Activated naive CD4-positive, alpha-beta T cell treated with anti-CD3 and anti-CD28 coated beads, Interleukin-2, amount 10 ng/mL, durations not matched to agents 7 days and 5 days (primary cell): Measurements from ENCODE around the gene RPL12.

ENCODE experiments used
- CTCF ChIA-PET: fragments of 350-600 bp; sonication (Branson Sonifier 250); formaldehyde crosslinking; loops from one replicate; lab custom pipeline; 2021; ENCODE audit warnings: antibody characterized with exemption; lab: Charles Lee
- DNase-seq: peaks from one replicate; pipeline ENCODE4 v3.0.0-alpha.2; 2020
- H3K27ac Mint-ChIP-seq: one replicate; pipeline ENCODE4 v1.8.0; 2021; ENCODE audit warnings: mild to moderate bottlenecking, moderate library complexity, mixed read lengths
- H3K27me3 Mint-ChIP-seq: one replicate; pipeline ENCODE4 v1.8.0; 2021; ENCODE audit warnings: mild to moderate bottlenecking, mixed read lengths
- H3K36me3 Mint-ChIP-seq: one replicate; pipeline ENCODE4 v1.8.0; 2021; ENCODE audit warnings: mixed read lengths
- H3K4me1 Mint-ChIP-seq: one replicate; pipeline ENCODE4 v1.8.0; 2021; ENCODE audit warnings: mixed read lengths
- H3K4me3 Mint-ChIP-seq: one replicate; pipeline ENCODE4 v1.8.0; 2021; ENCODE audit warnings: mild to moderate bottlenecking, moderate library complexity, mixed read lengths
- H3K9me3 Mint-ChIP-seq: one replicate; pipeline ENCODE4 v1.8.0; 2021; ENCODE audit warnings: mixed read lengths

RPL12 gene

GRCh38 chr9:127398715-127399400 is 52.3 kb downstream of the RPL12 start:
- H3K4me3 Mint-ChIP-seq = peak overlapping the region; percentile 44
- peaks cover 17% of the 10 kb centered on the region for H3K4me1 Mint-ChIP-seq
- H3K27ac Mint-ChIP-seq = no peak overlapping the region

DNA sequence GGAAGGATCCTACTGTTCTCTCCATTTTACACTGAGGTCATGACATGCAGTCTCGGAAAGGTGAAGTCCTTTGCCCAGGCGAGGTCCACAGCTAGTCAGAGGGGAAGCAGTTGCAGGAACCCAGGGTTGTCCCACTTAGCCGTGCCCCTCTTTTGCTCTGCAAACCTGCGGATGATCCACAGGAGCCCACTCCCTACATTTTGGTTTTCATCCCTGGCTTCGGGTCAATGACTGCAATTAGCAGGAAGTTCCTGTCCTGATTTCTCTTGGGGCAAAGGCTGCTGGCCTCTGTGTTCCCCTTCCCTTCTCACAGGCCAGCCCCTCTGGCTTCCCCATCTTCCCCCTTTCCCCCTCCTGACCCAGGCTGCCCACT is 52.9 kb downstream of the RPL12 start:
- H3K9me3 Mint-ChIP-seq = no peaks in the 10 kb centered on the region
- no peaks in the 10 kb centered on the region for H3K36me3 Mint-ChIP-seq
- H3K27ac Mint-ChIP-seq = no peak overlapping the region
- DNase-seq = no peak
- H3K4me1 Mint-ChIP-seq = peaks cover 17% of the 10 kb centered on the region
- peaks cover 97% of the 10 kb centered on the region for H3K27me3 Mint-ChIP-seq
- CTCF ChIA-PET = interaction anchor here (0.7 to 1.6 kb wide), 3 partner anchors 9 to 523 kb away, joined by 3 to 7 read pairs (median 4); no protein-coding TSS in a partner anchor
- peak overlapping the region; percentile 44 for H3K4me3 Mint-ChIP-seq

More at GRCh38 chr9:127398715-127399400, 52.3 kb downstream of the RPL12 start:
- Mint-ChIP-seq H3K27me3 (peaks cover 92% of the 10 kb centered on the region), H3K36me3 (no peaks in the 10 kb centered on the region), H3K9me3 (no peaks in the 10 kb centered on the region)
- no peak for DNase-seq
- CTCF ChIA-PET = interaction anchor here (0.7 to 1.9 kb wide), 5 partner anchors 8 to 523 kb away, joined by 3 to 7 read pairs (median 4); no protein-coding TSS in a partner anchor
